HG02938 (cell line): Measurements from ENCODE around the gene ZNF804B.
A peak's percentile ranks its signal among the peaks of the same experiment; 100 is the strongest.

Experiments
- ATAC-seq: cut with Tn5 transposase; IDR thresholded peaks from one replicate; pipeline ENCODE4 v1.9.1; 2021; ENCODE audit warnings: mild to moderate bottlenecking, moderate library complexity; ENCODE audit not compliant: unreplicated experiment

ZNF804B gene

GRCh38 chr7:88965371-88965770 is 205.9 kb downstream of the ZNF804B start:
- no peak for ATAC-seq

- ATAC-seq = no peak
Observed at GRCh38 chr7:88967432-88967831, 207.9 kb downstream of the ZNF804B start.

- no peak for ATAC-seq
Observed at GRCh38 chr7:88969167-88969566, 209.7 kb downstream of the ZNF804B start.

GRCh38 chr7:88985295-88985694 is 225.8 kb downstream of the ZNF804B start:
- ATAC-seq = no peak

- no peak for ATAC-seq
Observed at GRCh38 chr7:89001306-89001705, 241.8 kb downstream of the ZNF804B start.

GRCh38 chr7:89002981-89003956 is 243.8 kb downstream of the ZNF804B start:
- ATAC-seq = peak; percentile 83

GRCh38 chr7:89012016-89012415 is 252.5 kb downstream of the ZNF804B start:
- ATAC-seq = no peak

- no peak for ATAC-seq
Observed at GRCh38 chr7:89017695-89018094, 258.2 kb downstream of the ZNF804B start.

- no peak for ATAC-seq
Observed at GRCh38 chr7:89021741-89022140, 262.2 kb downstream of the ZNF804B start.

GRCh38 chr7:89023206-89023605 is 263.7 kb downstream of the ZNF804B start:
- ATAC-seq = no peak

GRCh38 chr7:89023877-89024276 is 264.4 kb downstream of the ZNF804B start:
- ATAC-seq = no peak

GRCh38 chr7:89027781-89028180 is 268.3 kb downstream of the ZNF804B start:
- ATAC-seq = no peak

- ATAC-seq = no peak
Observed at GRCh38 chr7:89028319-89028718, 268.8 kb downstream of the ZNF804B start.

GRCh38 chr7:89029864-89030263 is 270.4 kb downstream of the ZNF804B start:
- ATAC-seq = no peak

- no peak for ATAC-seq
Observed at GRCh38 chr7:89041240-89041639, 281.7 kb downstream of the ZNF804B start.

GRCh38 chr7:89042940-89043339 is 283.4 kb downstream of the ZNF804B start:
- no peak for ATAC-seq

- ATAC-seq = no peak
Observed at GRCh38 chr7:89049043-89049442, 289.5 kb downstream of the ZNF804B start.

- peak; percentile 66 for ATAC-seq
Observed at GRCh38 chr7:89053130-89053529, 293.6 kb downstream of the ZNF804B start.

- no peak for ATAC-seq
Observed at GRCh38 chr7:89054361-89054760, 294.9 kb downstream of the ZNF804B start.

GRCh38 chr7:89060234-89060633 is 300.7 kb downstream of the ZNF804B start:
- ATAC-seq = no peak

GRCh38 chr7:89064831-89065230 is 305.3 kb downstream of the ZNF804B start:
- no peak for ATAC-seq

- no peak for ATAC-seq
Observed at GRCh38 chr7:89067048-89067447, 307.5 kb downstream of the ZNF804B start.

GRCh38 chr7:89072081-89072480 is 312.6 kb downstream of the ZNF804B start:
- ATAC-seq = no peak
